ENCODE measurements around the gene AGRN.

Gene AGRN

GRCh38 chr1:1019122-1019999 lies 559 bp upstream of the AGRN start:
- Mint-ChIP-seq H3K27ac (peak overlapping the region in 1 of 3 experiments; percentile 41), H3K4me3 (peak overlapping the region; percentile 27 to 66 (median 64)), H3K9me3 (no peaks in the 10 kb centered on the region), H3K36me3 (ENCODE audit: low read depth) (no peaks in the 10 kb centered on the region), H3K27me3 (ENCODE audit: low read depth) (no peaks in the 10 kb centered on the region), H3K4me1 (peaks cover 21% of the 10 kb centered on the region)
- TF ChIP-seq CTCF (IDR thresholded peaks at IDR 0.05; ENCODE audit: unreplicated experiment in 3 of 3): peak; percentile 42 to 55 (median 53)

GRCh38 chr1:1020415-1021009 lies 592 bp downstream of the AGRN start:
- Mint-ChIP-seq H3K27me3 (ENCODE audit: low read depth) (no peaks in the 10 kb centered on the region), H3K4me1 (peaks cover 21% of the 10 kb centered on the region), H3K4me3 (peak overlapping the region; percentile 80 to 87 (median 83)), H3K9me3 (no peaks in the 10 kb centered on the region), H3K36me3 (ENCODE audit: low read depth) (no peaks in the 10 kb centered on the region), H3K27ac (no peak overlapping the region)
- TF ChIP-seq CTCF (IDR thresholded peaks at IDR 0.05; ENCODE audit: unreplicated experiment in 3 of 3): no peak

- Mint-ChIP-seq H3K4me3 (peak overlapping the region; percentile 80 to 89 (median 87)), H3K9me3 (no peaks in the 10 kb centered on the region), H3K27ac (peak overlapping the region in 1 of 3 experiments; percentile 50), H3K4me1 (peaks cover 26% of the 10 kb centered on the region), H3K36me3 (ENCODE audit: low read depth) (no peaks in the 10 kb centered on the region), H3K27me3 (ENCODE audit: low read depth) (no peaks in the 10 kb centered on the region)
- no peak for TF ChIP-seq CTCF (IDR thresholded peaks at IDR 0.05; ENCODE audit: unreplicated experiment in 3 of 3)
These were observed 1.3 kb downstream of the AGRN start for GRCh38 chr1:1021010-1021919.

GRCh38 chr1:1021920-1022259 lies 2.0 kb downstream of the AGRN start:
- Mint-ChIP-seq H3K9me3 (no peaks in the 10 kb centered on the region), H3K36me3 (ENCODE audit: low read depth) (no peaks in the 10 kb centered on the region), H3K27me3 (ENCODE audit: low read depth) (no peaks in the 10 kb centered on the region), H3K27ac (no peak overlapping the region), H3K4me1 (peaks cover 26% of the 10 kb centered on the region), H3K4me3 (peak overlapping the region; percentile 80 to 89 (median 87))
- no peak for TF ChIP-seq CTCF (IDR thresholded peaks at IDR 0.05; ENCODE audit: unreplicated experiment in 3 of 3)

GRCh38 chr1:1022302-1023009 lies 2.5 kb downstream of the AGRN start:
- Mint-ChIP-seq H3K4me1 (peaks cover 25% of the 10 kb centered on the region), H3K4me3 (peak overlapping the region; percentile 80 to 89 (median 87)), H3K27me3 (ENCODE audit: low read depth) (no peaks in the 10 kb centered on the region), H3K36me3 (ENCODE audit: low read depth) (no peaks in the 10 kb centered on the region), H3K9me3 (no peaks in the 10 kb centered on the region), H3K27ac (peak overlapping the region; percentile 73 to 93 (median 87))
- no peak for TF ChIP-seq CTCF (IDR thresholded peaks at IDR 0.05; ENCODE audit: unreplicated experiment in 3 of 3)

Measured in nephron (organoid).